Neural cell (in vitro differentiated cells): ENCODE measurements around the gene ZP4. TPM values are rescaled to one million over a fixed set of nuclear protein-coding genes. Genes with fewer than 3 reads are reported as not detected.

Experiments used
- H2AFZ ChIP-seq: fragments of 200-600, 300-800 bp; sonication (generic), shearing (Covaris generic); 2 replicates; pipeline ENCODE4 v1.6.0; 2014; ENCODE audit warnings: low read depth, mild to moderate bottlenecking, antibody characterized with exemption, low read length, moderate library complexity
- H3F3A ChIP-seq: fragments of 200-600 bp; shearing (Covaris generic); 2 replicates; pipeline ENCODE4 v1.6.1; 2016; ENCODE audit warnings: mild to moderate bottlenecking, moderate library complexity, mixed read lengths, antibody characterized with exemption, low read length; ENCODE audit not compliant: insufficient read depth, poor library complexity, severe bottlenecking
- H3K27ac ChIP-seq: fragments of 200-600, 300-800 bp; sonication (generic), shearing (Covaris generic); 2 replicates; pipeline ENCODE4 v1.5.1; 2014; ENCODE audit warnings: mild to moderate bottlenecking, low read length, moderate library complexity
- H3K27me3 ChIP-seq: fragments of 300-800, 200-600 bp; sonication (generic), shearing (Covaris generic); 2 replicates; pipeline ENCODE4 v1.6.0; 2014; ENCODE audit warnings: mild to moderate bottlenecking, low read depth, low read length, moderate library complexity; ENCODE audit not compliant: insufficient read depth
- H3K36me3 ChIP-seq: fragments of 300-800, 200-600 bp; sonication (generic), shearing (Covaris generic); 2 replicates; pipeline ENCODE4 v1.5.1; 2014; ENCODE audit warnings: mild to moderate bottlenecking, antibody characterized with exemption, low read length, moderate library complexity; ENCODE audit not compliant: insufficient read depth
- H3K4me2 ChIP-seq: fragments of 300-800, 200-600 bp; sonication (generic), shearing (Covaris generic); 2 replicates; pipeline ENCODE4 v1.6.0; 2014; ENCODE audit warnings: mild to moderate bottlenecking, low read length
- H3K4me3 ChIP-seq: fragments of 300-800, 200-600 bp; sonication (generic), shearing (Covaris generic); 2 replicates; pipeline ENCODE4 v1.5.1; 2014; ENCODE audit warnings: mild to moderate bottlenecking, low read length, moderate library complexity
- H3K79me2 ChIP-seq: fragments of 200-600 bp; shearing (Covaris generic); replicated peaks from 2 replicates; pipeline ENCODE4 v1.6.0; 2014; ENCODE audit warnings: mild to moderate bottlenecking, low read length, moderate library complexity; ENCODE audit not compliant: insufficient read depth
- H3K9ac ChIP-seq: fragments of 300-800, 200-600 bp; sonication (generic), shearing (Covaris generic); 2 replicates; pipeline ENCODE4 v1.6.1; 2016; ENCODE audit warnings: mild to moderate bottlenecking, low read length, mixed read lengths
- H3K9me2 ChIP-seq: fragments of 200-600 bp; shearing (Covaris generic); 2 replicates; pipeline ENCODE4 v1.6.1; 2016; ENCODE audit warnings: mild to moderate bottlenecking, low read length, mixed read lengths; ENCODE audit not compliant: insufficient read depth
- H3K9me3 ChIP-seq: fragments of 200-600, 300-800 bp; sonication (generic), shearing (Covaris generic); 2 replicates; pipeline ENCODE4 v1.6.1; 2016; ENCODE audit warnings: mild to moderate bottlenecking, mixed run types, low read length, moderate library complexity, mixed read lengths
- H4K20me1 ChIP-seq: fragments of 200-600 bp; shearing (Covaris generic); 2 replicates; pipeline ENCODE4 v1.6.1; 2016; ENCODE audit warnings: mild to moderate bottlenecking, mixed run types; ENCODE audit not compliant: insufficient read depth
- CTCF ChIP-seq: fragments of 450-650 bp; IDR thresholded peaks from 2 replicates; pipeline ENCODE4 v1.5.1; 2014; ENCODE audit warnings: antibody characterized with exemption, mild to moderate bottlenecking, moderate library complexity; ENCODE audit not compliant: poor library complexity, severe bottlenecking
- EP300 ChIP-seq: fragments of 450-650 bp; conservative IDR thresholded peaks from 2 replicates; pipeline ENCODE4 v1.6.1; 2014; ENCODE audit warnings: antibody characterized with exemption, mild to moderate bottlenecking, moderate library complexity; ENCODE audit not compliant: poor library complexity, severe bottlenecking
- EZH2 ChIP-seq: fragments of 200-600, 300-800 bp; shearing (Covaris generic), sonication (generic); IDR thresholded peaks from 2 replicates; pipeline ENCODE4 v1.6.1; 2014; ENCODE audit warnings: antibody characterized with exemption, low read length, borderline replicate concordance, mild to moderate bottlenecking; ENCODE audit not compliant: insufficient read depth, poor library complexity, severe bottlenecking
- MXI1 ChIP-seq: fragments of 450-650 bp; conservative IDR thresholded peaks from 2 replicates; pipeline ENCODE4 v1.6.1; 2014; ENCODE audit warnings: antibody characterized with exemption, mild to moderate bottlenecking; ENCODE audit not compliant: poor library complexity, severe bottlenecking
- POLR2AphosphoS5 ChIP-seq: IDR thresholded peaks from 2 replicates; pipeline ENCODE4 v1.6.1; 2012
- RAD21 ChIP-seq: fragments of 450-650 bp; conservative IDR thresholded peaks from 2 replicates; pipeline ENCODE4 v1.6.1; 2014; ENCODE audit warnings: antibody characterized with exemption, mild to moderate bottlenecking, moderate library complexity
- REST ChIP-seq: IDR thresholded peaks from 2 replicates; pipeline ENCODE4 v1.6.1; 2012; ENCODE audit warnings: borderline replicate concordance
- SMC3 ChIP-seq: fragments of 450-650 bp; conservative IDR thresholded peaks from 2 replicates; pipeline ENCODE4 v1.6.1; 2014; ENCODE audit warnings: antibody characterized with exemption, mild to moderate bottlenecking, moderate library complexity; ENCODE audit not compliant: poor library complexity
- TAF1 ChIP-seq: IDR thresholded peaks from 2 replicates; pipeline ENCODE4 v1.6.1; 2012; ENCODE audit warnings: low read depth
- polyA plus RNA-seq: library from polyadenylated mRNA; depleted of rRNA; stranded (reverse); fragments of >200 nt; gene quantifications from 2 replicates; pipeline ENCODE4 v1.2.3, GENCODE V29; 2014

Gene ZP4
- polyA plus RNA-seq, 1 donor from 2014 or later, result not detected

GRCh38 chr1:237873487-237874211 is 17.1 kb downstream of the ZP4 start:
- no peak overlapping the region for H2AFZ ChIP-seq
- H3K9ac ChIP-seq, result no peak overlapping the region
- H3K4me2 ChIP-seq, result no peak overlapping the region

More at GRCh38 chr1:237873487-237874211, 17.1 kb downstream of the ZP4 start:
- H3K9me2 ChIP-seq, result no peaks in the 10 kb centered on the region
- no peaks in the 10 kb centered on the region for H4K20me1 ChIP-seq
- no peak overlapping the region for H3K4me3 ChIP-seq
- H3K79me2 ChIP-seq, result no peaks in the 10 kb centered on the region
- H3K27ac ChIP-seq, result no peak overlapping the region
- TF ChIP-seq TAF1 (no peak), SMC3 (no peak), MXI1 (no peak), EP300 (no peak), CTCF (no peak), POLR2AphosphoS5 (no peak), EZH2 (no peak), REST (no peak), RAD21 (no peak)
- H3K36me3 ChIP-seq, result no peaks in the 10 kb centered on the region
- no peaks in the 10 kb centered on the region for H3K9me3 ChIP-seq
- H3F3A ChIP-seq, result no peaks in the 10 kb centered on the region
- H3K27me3 ChIP-seq, result no peaks in the 10 kb centered on the region
